NCI-H2227 (cell line): Measurements from ENCODE around the gene PHLPP2.
"Not testable (repeated sequence)": the region's sequence is repeated elsewhere in the genome, so short reads cannot be mapped to it uniquely, and the experiment has no call there.

Experiments used
- DNase-seq: peaks from one replicate; lab custom pipeline; 2025; ENCODE audit not compliant: unreplicated experiment; lab: John Stamatoyannopoulos, UW

Gene PHLPP2

DNA sequence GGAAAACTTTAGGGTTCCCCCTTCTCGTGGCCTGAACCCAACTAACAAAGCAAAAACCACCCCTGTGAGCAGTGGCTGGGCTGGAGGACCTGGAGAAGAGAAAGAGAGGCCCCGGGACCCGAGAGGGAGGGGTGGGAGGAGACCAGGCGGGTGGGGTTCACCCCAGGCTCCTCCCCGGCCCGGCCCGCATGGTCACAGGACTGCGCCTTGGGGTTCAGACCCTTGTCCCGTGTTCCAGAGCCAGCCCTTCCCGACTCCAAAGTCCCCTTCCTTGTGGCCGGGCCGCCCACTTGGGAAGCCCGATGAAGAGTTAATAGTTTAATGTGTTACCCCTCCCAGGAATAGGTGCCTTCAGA, 97.7 kb downstream of the PHLPP2 start:
- no peak for DNase-seq

DNA sequence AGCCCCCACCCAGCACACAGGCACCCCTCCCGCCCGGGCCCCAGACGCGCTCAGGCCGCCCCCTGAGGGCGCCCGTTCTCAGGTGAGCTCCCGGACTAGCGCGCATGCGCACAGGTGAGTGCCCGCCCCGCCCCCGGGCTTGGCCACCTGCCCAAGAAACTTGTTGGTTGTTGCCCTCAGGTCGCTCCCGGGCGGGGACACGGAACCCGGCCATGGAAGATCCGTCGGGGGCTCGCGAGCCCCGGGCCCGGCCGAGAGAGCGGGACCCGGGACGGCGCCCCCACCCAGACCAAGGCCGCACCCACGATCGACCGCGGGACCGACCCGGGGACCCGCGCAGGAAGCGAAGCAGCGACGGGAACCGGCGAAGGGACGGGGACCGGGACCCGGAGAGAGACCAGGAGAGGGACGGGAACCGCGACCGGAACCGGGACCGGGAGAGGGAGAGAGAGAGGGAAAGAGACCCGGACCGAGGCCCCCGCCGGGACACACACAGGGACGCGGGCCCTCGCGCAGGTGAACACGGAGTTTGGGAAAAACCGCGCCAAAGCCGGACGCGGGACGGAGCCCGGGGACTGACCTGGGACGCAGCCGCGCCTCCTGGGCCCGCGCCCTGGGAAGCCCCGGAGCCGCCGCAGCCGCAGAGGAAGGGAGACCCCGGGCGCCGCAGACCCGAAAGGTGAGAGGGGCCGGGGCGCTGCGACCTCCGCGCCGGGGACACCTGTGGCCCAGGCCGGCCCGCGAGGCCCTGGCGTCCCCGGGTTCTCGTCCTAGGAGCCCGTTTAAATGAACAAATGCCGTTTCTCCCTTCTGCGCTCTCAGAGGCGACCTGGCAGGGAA, 98.3 kb downstream of the PHLPP2 start, which contains the start of gene MARVELD3:
TSS of gene MARVELD3 (plus strand) at position 167 of the 840 bp plus-strand sequence. CDS start at position 213, 46 bp downstream.
- peak; percentile 10 for DNase-seq

DNA sequence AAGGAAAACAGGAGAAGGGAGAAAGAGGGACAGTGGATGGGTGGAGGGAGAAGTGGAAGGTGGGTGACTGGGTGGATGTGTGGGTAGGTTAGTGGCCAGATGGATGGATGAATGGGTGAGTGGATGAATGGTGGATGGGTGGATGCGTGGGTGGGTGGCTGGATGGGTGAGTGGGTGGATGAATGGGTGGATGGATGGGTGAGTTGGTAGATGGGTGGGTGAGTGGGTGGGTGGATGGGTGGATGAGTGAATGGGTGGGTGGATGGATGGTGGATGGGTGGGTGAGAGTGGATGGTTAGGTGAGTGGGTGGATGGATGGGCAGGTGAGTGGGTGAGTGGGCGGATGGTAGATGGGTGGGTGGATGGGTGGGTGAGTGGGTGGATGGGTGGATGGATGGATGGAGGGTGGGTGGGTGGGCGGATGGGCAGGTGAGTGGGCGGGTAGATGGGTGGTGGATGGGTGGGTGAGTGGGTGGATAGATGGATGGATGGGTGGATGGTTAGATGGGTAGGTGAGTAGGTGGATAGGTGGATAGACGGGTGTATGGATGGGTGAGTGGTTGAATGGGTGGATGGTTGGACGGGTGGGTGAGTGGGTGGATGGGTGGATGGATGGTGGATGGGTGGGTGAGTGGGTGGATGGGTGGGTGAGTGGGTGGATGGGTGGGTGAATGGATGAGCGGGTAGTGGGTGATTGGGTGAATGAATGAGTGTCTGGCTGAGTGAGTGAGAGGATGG, 99.2 kb downstream of the PHLPP2 start:
- no peak for DNase-seq

DNA sequence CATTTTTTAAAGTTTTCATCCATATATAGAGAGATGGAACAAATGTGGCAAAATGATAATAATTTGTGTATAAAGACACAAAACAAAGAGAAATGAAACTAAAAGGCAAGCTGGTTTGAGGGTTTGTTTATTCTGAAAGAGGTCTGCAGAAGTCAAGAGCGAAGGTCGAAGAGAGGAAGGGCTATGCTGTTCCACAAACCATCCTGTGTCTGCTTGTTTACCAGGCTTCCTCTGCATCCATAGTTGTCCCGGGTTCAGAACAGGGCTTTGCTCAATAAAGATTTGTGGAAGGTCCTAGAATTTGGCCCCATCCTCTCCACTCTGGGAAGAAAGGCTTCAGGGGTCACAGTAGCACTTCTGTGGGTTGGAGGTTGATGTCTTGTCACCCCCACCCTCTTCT, 100.9 kb downstream of the PHLPP2 start:
- no peak for DNase-seq

DNA sequence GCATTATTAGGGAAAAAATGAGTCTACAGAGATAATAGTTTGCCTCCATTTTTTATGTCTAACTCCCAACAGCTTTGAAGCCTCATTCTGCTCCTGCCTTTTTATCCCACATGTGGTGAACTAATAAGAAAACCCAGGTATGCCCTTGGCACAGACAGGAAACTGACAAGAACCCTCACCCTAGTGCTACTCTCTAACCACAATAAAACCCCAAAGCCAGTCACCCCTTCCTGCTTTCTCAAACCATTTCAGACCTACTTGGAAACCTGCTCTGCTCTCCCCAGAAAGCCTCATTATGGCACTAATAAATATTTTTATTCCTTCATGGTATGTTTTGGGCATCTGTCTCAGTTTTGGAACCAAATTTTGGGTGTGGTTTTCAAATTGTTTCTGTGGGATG, 102.4 kb downstream of the PHLPP2 start:
- DNase-seq, result no peak

DNA sequence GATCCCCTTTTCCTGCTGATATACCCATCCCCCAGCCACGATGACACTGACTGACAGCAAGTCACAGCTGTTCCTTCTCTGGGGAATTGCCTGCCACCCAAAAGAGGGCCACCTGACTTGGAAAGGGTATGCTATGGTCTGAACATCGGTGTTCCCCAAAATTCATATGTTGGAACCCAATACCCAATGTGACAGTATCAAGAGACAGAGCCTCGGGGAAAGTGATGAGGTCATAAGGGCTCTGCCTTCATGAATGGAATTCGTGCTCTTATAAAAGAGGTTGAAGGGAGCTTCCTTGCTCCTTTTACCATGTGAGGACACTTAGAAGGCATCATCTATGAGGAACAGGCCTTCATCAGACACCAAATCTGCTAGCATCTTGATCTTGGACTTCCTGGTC, 106.1 kb downstream of the PHLPP2 start:
- DNase-seq, result no peak

DNA sequence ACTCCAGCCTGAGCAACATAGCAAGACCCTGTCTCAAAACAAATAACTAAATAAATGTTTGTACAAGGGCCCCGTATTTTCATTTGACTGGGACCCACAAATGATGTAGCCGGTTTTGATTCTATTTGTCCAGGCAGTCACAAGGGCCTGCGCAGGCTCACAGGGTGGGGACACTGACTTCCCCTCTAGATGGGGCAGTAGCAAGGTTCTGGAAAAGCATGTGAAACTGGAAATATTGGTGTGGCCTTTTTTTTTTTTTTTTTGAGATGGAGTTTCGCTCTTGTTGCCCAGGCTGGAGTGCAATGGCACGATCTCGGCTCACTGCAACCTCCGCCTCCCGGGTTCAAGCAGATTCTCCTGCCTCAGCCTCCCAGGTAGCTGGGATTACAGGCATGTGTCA, 109.5 kb downstream of the PHLPP2 start:
- DNase-seq, result not testable (repeated sequence)

DNA sequence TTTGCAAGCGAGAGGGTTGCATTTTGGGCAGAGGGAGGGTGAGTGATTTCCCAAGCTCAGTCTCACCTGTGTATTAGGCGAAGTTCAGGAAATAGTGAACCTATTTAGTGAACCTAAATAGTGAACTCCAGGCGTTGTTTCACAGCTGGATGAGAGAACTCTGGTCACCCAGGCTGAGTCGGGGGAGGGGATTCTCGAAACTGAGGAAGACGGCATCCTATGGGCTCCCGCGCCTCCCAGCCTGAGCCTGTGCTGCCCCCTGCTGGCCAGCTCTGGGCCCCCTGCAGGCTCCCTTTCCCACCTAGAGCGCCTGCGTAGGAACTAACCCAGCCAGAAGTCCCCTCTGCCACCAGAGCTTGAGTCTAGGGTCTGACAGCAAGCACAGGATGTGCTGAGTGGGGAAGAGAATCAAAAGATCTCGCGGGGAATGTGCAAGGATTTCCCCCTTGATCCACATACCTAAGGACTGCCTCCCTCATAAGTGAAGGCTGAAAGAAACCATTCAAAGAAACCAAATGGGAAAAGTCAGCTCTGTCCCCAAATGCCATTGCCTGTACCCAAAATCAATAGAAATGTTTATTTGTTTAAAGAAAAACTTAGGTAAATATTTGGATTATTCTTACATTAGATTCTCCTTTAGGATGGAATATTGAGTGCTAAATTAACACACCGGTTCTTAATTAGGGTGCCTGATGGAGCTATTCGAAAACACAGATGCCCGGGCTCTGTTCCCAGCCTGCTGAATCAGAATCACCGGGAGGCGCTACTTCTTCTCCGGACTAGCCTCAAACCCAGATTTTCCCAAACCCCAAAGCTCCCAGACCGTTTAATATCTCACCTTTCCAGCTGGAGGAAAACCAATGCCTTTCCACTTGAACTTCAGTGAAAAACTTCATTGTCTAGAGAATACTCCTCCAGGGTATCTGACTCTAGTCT, 113.3 kb downstream of the PHLPP2 start:
- DNase-seq, result peak; percentile 74

DNA sequence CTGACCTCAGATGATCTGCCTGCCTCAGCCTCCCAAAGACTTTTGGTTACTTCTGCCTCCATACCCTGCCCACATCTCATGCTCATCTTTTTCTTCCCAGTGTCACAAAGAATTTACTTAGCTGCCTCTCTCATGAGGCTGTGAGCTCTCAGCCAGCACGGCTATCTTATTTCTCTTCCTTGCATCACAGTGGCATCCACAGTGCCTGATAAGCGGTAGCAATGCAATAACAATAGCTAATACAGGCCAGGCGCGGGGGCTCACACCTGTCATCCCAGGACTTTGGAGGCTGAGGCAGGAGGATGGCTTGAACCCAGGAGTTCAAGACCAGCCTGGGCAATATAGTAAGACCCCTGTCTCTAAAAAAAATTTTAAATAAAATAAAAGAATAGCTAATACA, 114.1 kb downstream of the PHLPP2 start:
- no peak for DNase-seq

DNA sequence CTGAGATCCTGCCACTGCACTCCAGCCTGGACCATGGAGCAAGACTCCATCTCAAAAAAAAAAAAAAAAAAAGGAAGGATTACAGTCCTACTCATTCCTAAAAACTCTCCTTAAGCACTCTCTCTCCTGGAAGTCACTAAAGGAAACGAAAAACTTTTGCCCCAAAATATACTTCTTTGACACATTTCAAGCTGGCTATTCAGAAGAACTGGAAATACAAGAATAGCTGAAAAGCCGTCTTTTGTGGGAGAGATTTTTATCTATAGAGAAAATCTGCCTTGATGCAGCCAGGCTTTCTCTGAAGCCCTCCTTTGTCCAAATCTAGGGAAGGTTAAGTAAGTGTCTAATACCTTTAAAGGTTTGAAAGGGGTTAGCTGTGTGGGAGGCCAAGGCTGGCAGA, 115.4 kb downstream of the PHLPP2 start:
- no peak for DNase-seq

DNA sequence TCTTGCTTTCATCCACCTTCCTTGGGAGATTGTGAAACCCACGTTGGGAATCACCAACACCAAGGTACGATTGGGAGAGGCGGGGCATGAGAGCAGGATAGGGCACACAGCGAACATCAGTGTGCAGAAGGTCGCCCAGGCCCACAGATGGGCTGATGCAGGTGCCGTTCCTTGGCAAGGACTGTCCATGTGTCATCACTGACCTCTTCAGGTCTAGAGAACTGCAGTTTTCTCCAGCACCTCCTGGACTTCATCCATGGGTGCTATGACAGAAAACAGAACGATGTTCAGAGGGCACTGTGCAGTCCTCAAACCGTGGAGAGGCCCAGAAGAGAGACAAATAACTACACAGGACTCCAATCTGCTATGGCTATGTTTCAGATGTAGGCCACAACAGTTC, 123.7 kb downstream of the PHLPP2 start:
- DNase-seq, result no peak

DNA sequence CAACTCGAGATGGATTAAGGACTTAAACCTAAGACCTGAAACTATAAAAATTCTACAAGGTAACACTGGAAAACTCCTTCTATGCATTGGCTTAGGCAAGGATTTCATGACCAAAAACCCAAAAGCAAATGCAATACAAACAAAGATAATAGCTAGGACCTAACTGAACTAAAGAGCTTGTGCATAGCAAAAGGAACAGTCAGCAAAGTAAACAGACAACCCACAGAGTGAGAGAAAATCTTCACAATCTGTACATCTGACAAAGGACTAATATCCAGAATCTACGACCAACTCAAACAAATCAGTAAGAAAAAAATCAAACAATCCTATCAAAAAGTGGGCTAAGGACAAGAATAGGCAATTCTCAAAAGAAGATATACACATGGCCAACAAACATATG, 126.1 kb downstream of the PHLPP2 start:
- DNase-seq, result not testable (repeated sequence)

DNA sequence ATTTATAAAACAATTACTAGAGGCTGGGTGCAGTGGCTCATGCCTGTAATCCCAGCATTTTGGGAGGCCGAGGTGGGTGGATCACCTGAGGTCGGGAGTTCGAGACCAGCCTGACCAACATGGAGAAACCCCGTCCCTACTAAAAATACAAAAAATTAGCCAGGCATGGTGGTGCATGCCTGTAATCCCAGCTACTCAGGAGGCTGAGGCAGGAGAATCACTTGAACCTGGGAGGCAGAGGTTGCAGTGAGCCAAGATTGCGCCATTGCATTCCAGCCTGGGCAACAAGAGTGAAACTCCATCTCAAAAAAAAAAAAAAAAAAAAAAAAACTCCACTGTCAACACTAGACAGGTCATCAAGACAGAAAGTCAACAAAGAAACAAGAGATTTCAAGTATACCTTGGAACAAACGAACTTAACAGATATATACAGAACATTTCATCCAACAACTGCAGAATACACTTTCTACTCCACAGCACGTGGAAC, 129.1 kb downstream of the PHLPP2 start:
- DNase-seq, result not testable (repeated sequence)
